Stimulated activated CD8-positive, alpha-beta memory T cell treated with anti-CD3 and anti-CD28 coated beads, Interleukin-2, amount 100 ng/mL, for 48 hours (primary cell): Measurements from ENCODE around the gene TRIM74.
"Not testable (repeated sequence)": the region's sequence is repeated elsewhere in the genome, so short reads cannot be mapped to it uniquely, and the experiment has no call there.

ENCODE experiments used
- DNase-seq, 2 donors: peaks; one replicate each; pipeline ENCODE4 v3.0.0-alpha.2; 2020; ENCODE audit warnings: low read depth in 2 of 2

The TRIM74 gene

DNA sequence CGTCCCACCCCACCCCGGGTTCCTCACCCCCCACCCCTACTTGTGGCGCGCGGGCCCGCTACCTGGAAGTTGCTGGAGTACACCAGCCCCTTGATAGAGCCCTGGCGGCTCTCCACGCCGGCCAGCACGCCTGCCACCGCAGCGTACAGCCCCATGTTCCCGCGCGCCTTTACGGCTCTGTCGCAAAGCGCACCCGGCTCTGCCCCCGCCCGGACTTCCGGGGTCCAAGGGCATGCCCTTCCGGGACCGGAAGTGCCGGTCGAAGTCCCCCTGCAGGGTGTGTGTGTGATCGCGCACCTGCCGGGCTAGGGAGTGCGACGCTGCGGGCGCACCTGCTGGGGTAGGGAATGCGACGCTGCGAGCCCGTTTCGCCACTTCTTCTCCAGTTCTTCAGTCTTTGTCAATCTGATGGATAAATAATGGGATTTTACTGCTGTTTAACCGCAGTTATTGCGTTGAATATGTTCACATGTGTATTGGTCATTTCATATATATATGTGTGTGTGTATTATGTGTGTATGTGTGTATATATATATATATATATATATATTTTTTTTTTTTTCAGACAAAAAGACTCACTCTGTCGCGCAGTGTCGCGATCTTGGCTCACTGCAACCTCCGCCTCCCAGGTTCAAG, 14.6 kb downstream of the TRIM74 start:
- not testable (repeated sequence) for DNase-seq

DNA sequence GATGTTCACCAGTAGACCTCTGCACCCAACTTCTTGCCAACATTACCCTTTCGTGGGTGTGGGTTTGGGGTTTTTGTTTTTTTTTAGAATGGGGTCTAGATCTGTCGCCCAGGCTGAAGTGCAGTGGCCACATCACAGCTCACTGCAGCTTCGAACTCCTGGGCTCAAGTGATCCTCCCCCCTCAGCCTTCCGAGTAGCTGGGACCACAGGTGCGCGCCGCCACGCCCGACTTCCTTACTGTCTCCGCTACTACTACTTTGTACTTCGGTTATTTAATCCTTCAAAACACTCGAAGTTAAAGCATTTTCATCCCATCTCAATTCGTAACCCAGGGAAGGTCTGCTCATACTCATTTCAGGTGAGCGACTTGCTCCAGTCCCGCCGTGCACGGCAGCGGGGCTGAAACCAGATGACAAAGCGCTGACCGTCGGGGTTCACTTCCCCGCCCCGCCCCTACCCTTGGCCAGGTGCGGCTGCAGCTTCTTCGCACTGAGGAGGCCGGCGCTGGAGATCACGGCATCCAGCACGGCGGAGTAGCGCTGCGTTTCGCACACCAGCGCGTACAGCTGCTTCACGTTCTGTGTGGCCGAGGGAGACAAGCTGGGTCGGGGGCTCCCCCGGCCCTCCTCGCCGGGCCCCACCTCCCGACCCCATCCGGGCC, 15.2 kb downstream of the TRIM74 start:
- DNase-seq, result not testable (repeated sequence)

GRCh38 chr7:72950432-72950831, 18.8 kb downstream of the TRIM74 start:
- DNase-seq, result not testable (repeated sequence)

DNA sequence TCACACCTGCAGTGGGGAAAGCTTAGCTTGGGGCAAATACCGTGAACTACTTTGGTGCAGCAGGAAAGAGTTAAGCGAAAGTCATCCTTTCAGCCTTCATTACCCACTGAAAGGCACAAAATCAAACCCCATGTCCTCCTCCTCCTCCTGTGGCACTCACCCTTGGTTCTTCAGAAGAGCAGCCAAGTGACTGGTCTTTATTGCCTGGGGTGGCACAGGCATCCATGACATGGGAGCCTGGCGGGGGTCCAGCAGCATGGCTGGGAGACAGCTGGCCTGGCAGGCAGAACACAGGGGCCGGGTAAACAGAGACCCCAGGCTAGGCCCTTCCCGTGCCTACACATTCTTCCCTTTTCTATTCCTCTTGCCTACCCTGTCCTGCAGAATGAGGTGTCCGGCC, 19.6 kb downstream of the TRIM74 start:
- DNase-seq, result not testable (repeated sequence)

DNA sequence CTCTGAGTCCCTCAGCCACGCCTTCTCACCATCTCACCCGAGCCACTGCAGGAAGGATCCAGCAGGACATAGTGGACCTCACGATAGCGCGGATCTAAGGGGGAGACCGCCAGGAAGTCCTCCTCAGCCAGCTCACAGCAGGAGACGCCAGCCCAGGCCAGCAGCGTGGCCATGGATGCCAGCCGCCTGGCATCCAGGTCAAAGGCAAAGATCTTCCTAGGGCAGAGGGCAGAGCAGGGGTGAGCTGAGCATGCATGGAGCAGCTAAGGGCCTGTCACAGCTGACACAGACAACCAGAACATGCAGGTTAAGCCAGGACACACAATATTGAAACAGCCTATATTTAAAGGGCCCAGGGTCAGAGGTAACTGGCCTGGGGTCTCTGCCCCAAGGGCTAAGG, 20.0 kb downstream of the TRIM74 start:
- not testable (repeated sequence) for DNase-seq

- DNase-seq, result not testable (repeated sequence)
Observed at GRCh38 chr7:72948714-72949113, 20.6 kb downstream of the TRIM74 start.

GRCh38 chr7:72946130-72946745, 23.0 kb downstream of the TRIM74 start:
- DNase-seq, result not testable (repeated sequence)

DNA sequence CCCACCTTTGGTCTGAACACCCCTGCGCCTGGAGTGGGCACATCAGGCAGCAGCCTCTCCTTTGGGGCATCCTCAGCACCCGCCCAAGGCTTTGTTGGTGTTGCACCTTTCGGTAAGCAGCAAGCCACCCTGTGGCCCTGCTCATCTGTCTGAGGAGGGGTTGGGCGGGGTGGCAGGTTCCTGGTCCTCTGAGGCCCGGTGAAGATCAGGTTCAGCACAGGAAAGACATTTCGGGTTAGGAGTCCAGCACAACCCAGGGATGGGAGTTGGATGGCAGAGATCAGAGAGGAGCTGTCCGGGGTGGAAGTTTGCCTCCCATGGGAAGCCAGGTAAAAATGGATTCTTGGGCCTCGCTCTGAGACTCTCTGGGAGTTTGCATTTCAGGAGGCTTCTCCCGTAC, 23.7 kb downstream of the TRIM74 start:
- not testable (repeated sequence) for DNase-seq

GRCh38 chr7:72944937-72945336, 24.3 kb downstream of the TRIM74 start:
- DNase-seq, result not testable (repeated sequence)

GRCh38 chr7:72942956-72943355, 26.3 kb downstream of the TRIM74 start:
- DNase-seq, result not testable (repeated sequence)

- DNase-seq, result not testable (repeated sequence)
Observed at GRCh38 chr7:72942022-72942705, 27.1 kb downstream of the TRIM74 start.

DNA sequence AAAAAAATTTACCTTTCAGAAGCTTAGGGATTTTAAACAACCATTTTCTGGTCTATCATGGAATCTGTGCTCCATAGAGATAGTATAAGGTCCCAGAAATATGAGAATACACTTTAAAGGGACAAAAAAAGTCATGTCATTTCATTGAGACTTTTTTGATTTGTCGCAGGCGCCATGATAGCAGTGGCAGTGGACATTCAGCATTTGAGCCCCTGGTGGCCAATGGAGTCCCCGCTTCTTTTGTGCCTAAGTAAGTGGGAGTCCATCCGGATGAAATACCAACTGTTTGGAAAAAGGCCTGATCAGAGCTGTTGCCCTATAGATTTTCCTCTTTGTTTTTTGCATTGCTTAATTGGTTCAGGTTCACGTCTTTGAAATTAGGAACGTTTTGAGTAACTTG, 41.0 kb downstream of the TRIM74 start:
- DNase-seq, result not testable (repeated sequence)

DNA sequence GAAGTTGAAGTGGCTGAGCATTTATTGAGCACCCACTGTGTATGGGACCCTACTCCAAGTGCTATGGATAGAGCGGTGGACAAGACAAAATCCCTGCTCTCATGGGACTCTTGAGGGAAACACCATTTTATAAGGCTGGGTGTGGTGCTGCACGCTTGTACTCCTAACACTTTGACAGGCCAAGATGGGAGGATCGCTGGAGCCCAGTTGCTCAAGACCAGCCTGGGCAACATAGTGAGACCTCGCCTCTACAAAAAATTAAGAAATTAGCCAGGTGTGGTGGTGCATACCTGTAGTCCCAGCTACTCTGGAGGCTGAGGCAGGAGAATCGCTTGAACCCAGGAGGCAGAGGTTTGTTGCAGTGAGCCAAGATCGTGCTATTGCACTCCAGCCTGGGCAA, 41.5 kb downstream of the TRIM74 start:
- DNase-seq, result not testable (repeated sequence)

DNA sequence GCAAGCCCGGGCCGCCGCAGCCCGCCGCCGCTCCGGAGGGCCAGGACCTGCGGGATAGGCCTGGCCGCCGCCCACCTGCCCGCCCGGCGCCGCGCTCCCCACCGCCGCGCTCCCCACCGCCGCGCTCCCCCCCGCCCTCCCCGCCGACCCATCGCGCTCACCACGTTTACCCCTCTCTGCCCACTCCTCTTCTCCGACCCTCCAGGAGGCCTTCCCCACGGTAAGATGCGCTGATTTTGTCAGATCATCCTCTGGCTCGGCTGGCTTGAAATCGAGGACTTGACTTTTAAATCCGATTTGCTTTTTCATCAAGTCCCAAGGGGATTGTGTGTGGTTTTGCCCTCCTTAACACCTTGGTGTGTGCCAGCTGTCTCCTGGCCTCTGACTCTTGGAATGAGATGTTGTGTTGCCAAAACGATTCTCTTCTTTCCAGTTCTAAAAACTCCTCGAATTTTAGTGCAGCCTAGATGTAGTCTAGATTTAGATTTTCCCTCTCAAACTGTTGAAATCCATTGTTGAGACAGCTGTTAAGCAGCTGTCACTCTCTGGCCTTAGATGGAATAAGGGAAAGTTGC, 43.6 kb downstream of the TRIM74 start:
- no peak for DNase-seq

- DNase-seq, result peak; percentile 65 to 74
Observed at GRCh38 chr7:72924733-72925545, 44.3 kb downstream of the TRIM74 start, which contains the start of gene POM121. Gene POM121 (plus strand): TSS chr7:72925095. CDS start chr7:72925122, 27 bp downstream.

DNA sequence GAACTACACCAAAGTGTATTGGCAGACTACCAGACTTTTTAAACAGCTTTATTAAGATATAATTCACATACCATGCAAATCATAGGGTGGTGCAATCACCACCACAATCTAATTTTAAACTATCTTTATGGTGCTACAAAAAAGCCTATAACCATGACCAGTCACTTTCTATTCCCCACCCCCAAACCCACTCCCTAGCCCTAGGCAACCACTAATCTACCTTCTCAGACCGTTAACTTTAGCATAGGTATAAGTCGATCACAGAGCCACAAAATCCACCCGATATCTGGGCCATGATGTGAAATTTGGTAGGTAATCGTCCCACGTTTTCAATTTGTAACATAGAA, 44.9 kb downstream of the TRIM74 start:
- no peak for DNase-seq

GRCh38 chr7:72919256-72919775, 50.0 kb downstream of the TRIM74 start:
- no peak for DNase-seq

- DNase-seq, result peak; percentile 29 to 34
Observed at GRCh38 chr7:72914756-72915525, 54.3 kb downstream of the TRIM74 start.

DNA sequence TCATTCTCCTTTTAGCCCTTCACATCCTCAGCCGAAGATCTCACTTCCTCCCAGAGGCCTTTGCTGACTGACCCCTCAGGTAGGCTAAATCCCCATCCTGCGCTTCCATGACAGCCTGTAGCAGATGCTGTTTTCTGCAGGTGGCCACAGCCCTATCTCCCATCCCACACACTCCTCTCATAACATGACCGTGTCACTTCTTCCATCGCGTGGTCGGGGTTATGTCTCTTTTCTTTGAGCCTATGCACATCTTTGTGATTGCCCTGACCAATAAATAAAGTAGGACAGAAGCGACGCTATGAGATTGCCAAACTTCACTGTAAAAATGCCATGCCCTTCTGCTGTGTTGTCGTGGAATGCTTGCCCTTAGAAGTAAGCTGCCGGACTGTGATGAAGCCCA, 55.5 kb downstream of the TRIM74 start:
- DNase-seq, result peak in 1 of 2 donors; percentile 26

- DNase-seq, result not testable (repeated sequence)
Observed at GRCh38 chr7:72911395-72911794, 57.9 kb downstream of the TRIM74 start.
